ENCODE results near the gene IARS1. TPM values are rescaled to one million over a fixed set of nuclear protein-coding genes. Genes with fewer than 3 reads are reported as not detected.
A peak's percentile ranks its signal among the peaks of the same experiment; 100 is the strongest.

Gene IARS1
- total and polyA plus RNA-seq, 2 of the 13 experiments (the other 11 are each of a cell fraction or from before 2014, with no cell fraction given) = 55.9 to 185 TPM

DNA sequence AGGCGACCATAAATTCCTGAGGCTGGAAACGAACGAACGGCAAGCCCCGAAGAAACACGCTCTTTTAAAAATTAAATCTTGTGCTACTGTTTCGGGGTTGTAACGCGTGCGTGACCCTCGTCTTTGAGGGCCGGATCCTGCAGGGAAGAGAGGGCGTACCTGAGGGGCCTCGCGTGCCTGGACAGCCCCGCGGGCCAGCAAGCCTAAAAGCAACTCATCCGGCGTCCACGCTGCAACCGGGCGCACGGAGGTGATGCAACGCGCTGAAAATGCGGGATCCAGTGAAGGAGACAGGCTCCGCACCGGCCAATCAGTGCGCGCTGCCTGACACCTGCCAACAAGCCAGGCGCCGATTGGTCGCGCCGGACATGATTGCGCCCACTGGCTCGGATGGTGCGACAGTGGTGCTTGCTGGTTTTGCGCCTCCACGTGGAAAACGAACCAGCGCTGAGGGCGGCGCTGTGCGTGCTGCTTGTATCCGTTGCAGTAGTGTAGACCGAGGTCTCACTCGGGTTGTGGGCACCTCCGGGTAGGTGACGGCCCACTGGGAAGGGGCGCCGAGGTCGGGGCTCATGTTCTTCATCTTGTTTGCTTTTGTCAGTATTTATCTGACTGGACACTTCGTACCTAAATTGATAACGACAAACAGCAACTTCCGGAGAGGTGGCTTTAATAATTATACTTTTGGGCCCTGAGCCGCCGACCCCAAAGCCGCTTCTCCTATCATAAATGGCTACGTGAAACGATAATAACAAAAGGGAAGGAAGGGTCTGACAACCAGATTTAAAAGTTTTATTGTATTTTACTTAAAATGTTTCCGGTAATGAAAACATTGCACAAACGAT, at the start of gene IARS1 (continued):
- TF ChIP-seq, protein P1, sequence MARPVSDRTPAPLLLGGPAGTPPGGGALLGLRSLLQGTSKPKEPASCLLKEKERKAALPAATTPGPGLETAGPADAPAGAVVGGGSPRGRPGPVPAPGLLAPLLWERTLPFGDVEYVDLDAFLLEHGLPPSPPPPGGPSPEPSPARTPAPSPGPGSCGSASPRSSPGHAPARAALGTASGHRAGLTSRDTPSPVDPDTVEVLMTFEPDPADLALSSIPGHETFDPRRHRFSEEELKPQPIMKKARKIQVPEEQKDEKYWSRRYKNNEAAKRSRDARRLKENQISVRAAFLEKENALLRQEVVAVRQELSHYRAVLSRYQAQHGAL (CRISPR knock-in tag; IDR thresholded peaks at IDR 0.05; ENCODE audit: not compliant biosample characterization) = peak; percentile 76
- TF ChIP-seq IRF2 (CRISPR knock-in tag; IDR thresholded peaks at IDR 0.05) = peak; percentile 96
- TF ChIP-seq GATAD2A (CRISPR knock-in tag; IDR thresholded peaks at IDR 0.05) = peak; percentile 84
- TF ChIP-seq, protein P2, sequence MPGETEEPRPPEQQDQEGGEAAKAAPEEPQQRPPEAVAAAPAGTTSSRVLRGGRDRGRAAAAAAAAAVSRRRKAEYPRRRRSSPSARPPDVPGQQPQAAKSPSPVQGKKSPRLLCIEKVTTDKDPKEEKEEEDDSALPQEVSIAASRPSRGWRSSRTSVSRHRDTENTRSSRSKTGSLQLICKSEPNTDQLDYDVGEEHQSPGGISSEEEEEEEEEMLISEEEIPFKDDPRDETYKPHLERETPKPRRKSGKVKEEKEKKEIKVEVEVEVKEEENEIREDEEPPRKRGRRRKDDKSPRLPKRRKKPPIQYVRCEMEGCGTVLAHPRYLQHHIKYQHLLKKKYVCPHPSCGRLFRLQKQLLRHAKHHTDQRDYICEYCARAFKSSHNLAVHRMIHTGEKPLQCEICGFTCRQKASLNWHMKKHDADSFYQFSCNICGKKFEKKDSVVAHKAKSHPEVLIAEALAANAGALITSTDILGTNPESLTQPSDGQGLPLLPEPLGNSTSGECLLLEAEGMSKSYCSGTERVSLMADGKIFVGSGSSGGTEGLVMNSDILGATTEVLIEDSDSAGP (CRISPR knock-in tag; IDR thresholded peaks at IDR 0.05; ENCODE audit: borderline replicate concordance) = peak; percentile 94
- TF ChIP-seq REXO4 (CRISPR knock-in tag; IDR thresholded peaks at IDR 0.05; ENCODE audit: borderline replicate concordance) = no peak
- TF ChIP-seq WIZ (CRISPR knock-in tag; IDR thresholded peaks at IDR 0.05) = 0 out of 2 replicates have a peak, but pooled peaks have one; percentile 39
- TF ChIP-seq, protein P3, sequence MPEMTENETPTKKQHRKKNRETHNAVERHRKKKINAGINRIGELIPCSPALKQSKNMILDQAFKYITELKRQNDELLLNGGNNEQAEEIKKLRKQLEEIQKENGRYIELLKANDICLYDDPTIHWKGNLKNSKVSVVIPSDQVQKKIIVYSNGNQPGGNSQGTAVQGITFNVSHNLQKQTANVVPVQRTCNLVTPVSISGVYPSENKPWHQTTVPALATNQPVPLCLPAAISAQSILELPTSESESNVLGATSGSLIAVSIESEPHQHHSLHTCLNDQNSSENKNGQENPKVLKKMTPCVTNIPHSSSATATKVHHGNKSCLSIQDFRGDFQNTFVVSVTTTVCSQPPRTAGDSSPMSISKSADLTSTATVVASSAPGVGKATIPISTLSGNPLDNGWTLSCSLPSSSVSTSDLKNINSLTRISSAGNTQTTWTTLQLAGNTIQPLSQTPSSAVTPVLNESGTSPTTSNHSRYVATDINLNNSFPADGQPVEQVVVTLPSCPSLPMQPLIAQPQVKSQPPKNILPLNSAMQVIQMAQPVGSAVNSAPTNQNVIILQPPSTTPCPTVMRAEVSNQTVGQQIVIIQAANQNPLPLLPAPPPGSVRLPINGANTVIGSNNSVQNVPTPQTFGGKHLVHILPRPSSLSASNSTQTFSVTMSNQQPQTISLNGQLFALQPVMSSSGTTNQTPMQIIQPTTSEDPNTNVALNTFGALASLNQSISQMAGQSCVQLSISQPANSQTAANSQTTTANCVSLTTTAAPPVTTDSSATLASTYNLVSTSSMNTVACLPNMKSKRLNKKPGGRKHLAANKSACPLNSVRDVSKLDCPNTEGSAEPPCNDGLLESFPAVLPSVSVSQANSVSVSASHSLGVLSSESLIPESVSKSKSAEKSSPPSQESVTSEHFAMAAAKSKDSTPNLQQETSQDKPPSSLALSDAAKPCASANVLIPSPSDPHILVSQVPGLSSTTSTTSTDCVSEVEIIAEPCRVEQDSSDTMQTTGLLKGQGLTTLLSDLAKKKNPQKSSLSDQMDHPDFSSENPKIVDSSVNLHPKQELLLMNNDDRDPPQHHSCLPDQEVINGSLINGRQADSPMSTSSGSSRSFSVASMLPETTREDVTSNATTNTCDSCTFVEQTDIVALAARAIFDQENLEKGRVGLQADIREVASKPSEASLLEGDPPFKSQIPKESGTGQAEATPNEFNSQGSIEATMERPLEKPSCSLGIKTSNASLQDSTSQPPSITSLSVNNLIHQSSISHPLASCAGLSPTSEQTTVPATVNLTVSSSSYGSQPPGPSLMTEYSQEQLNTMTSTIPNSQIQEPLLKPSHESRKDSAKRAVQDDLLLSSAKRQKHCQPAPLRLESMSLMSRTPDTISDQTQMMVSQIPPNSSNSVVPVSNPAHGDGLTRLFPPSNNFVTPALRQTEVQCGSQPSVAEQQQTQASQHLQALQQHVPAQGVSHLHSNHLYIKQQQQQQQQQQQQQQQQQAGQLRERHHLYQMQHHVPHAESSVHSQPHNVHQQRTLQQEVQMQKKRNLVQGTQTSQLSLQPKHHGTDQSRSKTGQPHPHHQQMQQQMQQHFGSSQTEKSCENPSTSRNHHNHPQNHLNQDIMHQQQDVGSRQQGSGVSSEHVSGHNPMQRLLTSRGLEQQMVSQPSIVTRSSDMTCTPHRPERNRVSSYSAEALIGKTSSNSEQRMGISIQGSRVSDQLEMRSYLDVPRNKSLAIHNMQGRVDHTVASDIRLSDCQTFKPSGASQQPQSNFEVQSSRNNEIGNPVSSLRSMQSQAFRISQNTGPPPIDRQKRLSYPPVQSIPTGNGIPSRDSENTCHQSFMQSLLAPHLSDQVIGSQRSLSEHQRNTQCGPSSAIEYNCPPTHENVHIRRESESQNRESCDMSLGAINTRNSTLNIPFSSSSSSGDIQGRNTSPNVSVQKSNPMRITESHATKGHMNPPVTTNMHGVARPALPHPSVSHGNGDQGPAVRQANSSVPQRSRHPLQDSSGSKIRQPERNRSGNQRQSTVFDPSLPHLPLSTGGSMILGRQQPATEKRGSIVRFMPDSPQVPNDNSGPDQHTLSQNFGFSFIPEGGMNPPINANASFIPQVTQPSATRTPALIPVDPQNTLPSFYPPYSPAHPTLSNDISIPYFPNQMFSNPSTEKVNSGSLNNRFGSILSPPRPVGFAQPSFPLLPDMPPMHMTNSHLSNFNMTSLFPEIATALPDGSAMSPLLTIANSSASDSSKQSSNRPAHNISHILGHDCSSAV (CRISPR knock-in tag; IDR thresholded peaks at IDR 0.05; ENCODE audit: borderline replicate concordance) = no peak; the same call in 1 of the 2 replicates
- TF ChIP-seq ZNF841 (CRISPR knock-in tag; IDR thresholded peaks at IDR 0.05; ENCODE audit: borderline replicate concordance) = peak; percentile 79; the same call in 1 of the 2 replicates
- no peak for TF ChIP-seq ZNF549 (CRISPR knock-in tag; IDR thresholded peaks at IDR 0.05)
- 0 out of 2 replicates have a peak, but pooled peaks have one; percentile 13 for TF ChIP-seq HMG20B (CRISPR knock-in tag; conservative IDR thresholded peaks at IDR 0.05)
- TF ChIP-seq KDM3A (CRISPR knock-in tag; IDR thresholded peaks at IDR 0.05; ENCODE audit: low read depth) = peak; percentile 92; the same call in 1 of the 2 replicates
- TF ChIP-seq ZC3H4 (CRISPR knock-in tag; IDR thresholded peaks at IDR 0.05; ENCODE audit: borderline replicate concordance) = no peak
- no peak for TF ChIP-seq ATAD3A (CRISPR knock-in tag; IDR thresholded peaks at IDR 0.05)
